Measurements from ENCODE around the gene FAF1.
A peak's percentile ranks its signal among the peaks of the same experiment; 100 is the strongest.
"Not testable (repeated sequence)": the region's sequence is repeated elsewhere in the genome, so short reads cannot be mapped to it uniquely, and the experiment has no call there.

The FAF1 gene

GRCh38 chr1:50879137-50879536 is 80.9 kb downstream of the FAF1 start:
- no peak for TF ChIP-seq CTCF (IDR thresholded peaks at IDR 0.05; ENCODE audit: unreplicated experiment in 3 of 3)
- peaks cover 3% of the 10 kb centered on the region for H3K36me3 Mint-ChIP-seq (ENCODE audit: low read depth)
- peaks cover 4% of the 10 kb centered on the region for H3K9me3 Mint-ChIP-seq
- H3K27ac Mint-ChIP-seq, result no peak overlapping the region
- H3K27me3 Mint-ChIP-seq (ENCODE audit: low read depth), result no peaks in the 10 kb centered on the region
- no peaks in the 10 kb centered on the region for H3K4me1 Mint-ChIP-seq
- no peak overlapping the region for H3K4me3 Mint-ChIP-seq

- Mint-ChIP-seq H3K4me3 (no peak overlapping the region), H3K9me3 (peaks cover 3% of the 10 kb centered on the region), H3K27ac (no peak overlapping the region), H3K4me1 (no peaks in the 10 kb centered on the region), H3K27me3 (ENCODE audit: low read depth) (no peaks in the 10 kb centered on the region), H3K36me3 (ENCODE audit: low read depth) (peaks cover 3% of the 10 kb centered on the region)
- no peak for TF ChIP-seq CTCF (IDR thresholded peaks at IDR 0.05; ENCODE audit: unreplicated experiment in 3 of 3)
Measured at GRCh38 chr1:50878434-50878833, 81.6 kb downstream of the FAF1 start.

- no peaks in the 10 kb centered on the region for H3K36me3 Mint-ChIP-seq (ENCODE audit: low read depth)
- no peak overlapping the region for H3K4me3 Mint-ChIP-seq
- H3K27ac Mint-ChIP-seq, result no peak overlapping the region
- no peaks in the 10 kb centered on the region for H3K4me1 Mint-ChIP-seq
- H3K27me3 Mint-ChIP-seq (ENCODE audit: low read depth), result no peaks in the 10 kb centered on the region
- TF ChIP-seq CTCF (IDR thresholded peaks at IDR 0.05; ENCODE audit: unreplicated experiment in 3 of 3), result no peak
- no peaks in the 10 kb centered on the region for H3K9me3 Mint-ChIP-seq
Measured at GRCh38 chr1:50877641-50878040, 82.4 kb downstream of the FAF1 start.

- no peaks in the 10 kb centered on the region for H3K36me3 Mint-ChIP-seq (ENCODE audit: low read depth)
- no peaks in the 10 kb centered on the region for H3K9me3 Mint-ChIP-seq
- H3K27me3 Mint-ChIP-seq (ENCODE audit: low read depth), result no peaks in the 10 kb centered on the region
- H3K4me3 Mint-ChIP-seq, result peak overlapping the region; percentile 39 to 63 (median 43)
- TF ChIP-seq CTCF (IDR thresholded peaks at IDR 0.05; ENCODE audit: unreplicated experiment in 3 of 3), result peak; percentile 39 to 62 (median 50)
- H3K4me1 Mint-ChIP-seq, result no peaks in the 10 kb centered on the region
- no peak overlapping the region for H3K27ac Mint-ChIP-seq
Measured at GRCh38 chr1:50873458-50874187, 86.4 kb downstream of the FAF1 start.

GRCh38 chr1:50864845-50865244 is 95.2 kb downstream of the FAF1 start:
- peaks cover 54% of the 10 kb centered on the region for H3K9me3 Mint-ChIP-seq
- H3K27ac Mint-ChIP-seq; H3K4me1 Mint-ChIP-seq; H3K4me3 Mint-ChIP-seq; H3K27me3 Mint-ChIP-seq (ENCODE audit: low read depth): not testable (repeated sequence)
- H3K36me3 Mint-ChIP-seq (ENCODE audit: low read depth), result peaks cover 43% of the 10 kb centered on the region

- H3K4me3 Mint-ChIP-seq, result no peak overlapping the region
- H3K4me1 Mint-ChIP-seq, result no peaks in the 10 kb centered on the region
- peaks cover 53% of the 10 kb centered on the region for H3K9me3 Mint-ChIP-seq
- no peak overlapping the region for H3K27ac Mint-ChIP-seq
- H3K27me3 Mint-ChIP-seq (ENCODE audit: low read depth), result no peaks in the 10 kb centered on the region
- peaks cover 45% of the 10 kb centered on the region for H3K36me3 Mint-ChIP-seq (ENCODE audit: low read depth)
- no peak for TF ChIP-seq CTCF (IDR thresholded peaks at IDR 0.05; ENCODE audit: unreplicated experiment in 3 of 3)
Measured at GRCh38 chr1:50861772-50862171, 98.3 kb downstream of the FAF1 start.

All from nephron (organoid).